Measurements from ENCODE around the gene DPPA4. TPM values are rescaled to one million over a fixed set of nuclear protein-coding genes. Genes with fewer than 3 reads are reported as not detected.

DPPA4 gene
- total RNA-seq, 1 experiment from 2014 or later = not detected

DNA sequence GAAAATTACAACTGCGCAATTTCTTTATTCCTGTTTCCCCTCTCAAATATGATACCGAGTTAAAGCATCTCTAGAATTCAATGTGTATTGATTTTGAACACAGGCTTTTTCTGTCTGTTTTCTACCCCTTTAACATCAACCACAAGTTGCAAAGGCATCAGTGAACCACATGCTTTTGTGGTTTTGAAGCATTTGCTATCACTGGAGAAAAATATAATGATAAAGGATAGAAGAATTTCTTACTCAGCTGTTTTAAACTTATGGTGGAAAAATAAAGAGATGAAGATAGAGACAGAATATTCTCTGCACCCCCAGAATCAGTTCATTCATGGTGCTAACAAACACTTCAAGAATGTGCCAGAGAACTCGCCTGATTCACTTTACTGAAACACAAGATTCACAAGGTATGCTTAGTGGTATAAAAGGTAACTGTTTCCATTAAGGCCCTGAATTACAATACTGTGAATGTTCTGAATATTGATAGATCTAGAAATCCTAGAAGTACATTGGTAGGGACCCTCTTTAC, 9.5 kb upstream of the DPPA4 start:
- no peak overlapping the region for H3K27ac ChIP-seq
- H3K36me3 ChIP-seq (ENCODE audit: low read depth) = no peaks in the 10 kb centered on the region
- intact Hi-C loops (cut with micrococcal nuclease; ENCODE audit: unreplicated experiment) = no loop called here
- H3K79me2 ChIP-seq (ENCODE audit: low read depth) = no peaks in the 10 kb centered on the region
- ChIA-PET POLR2A (ENCODE audit: unreplicated experiment) (no interaction called here), CTCF (no interaction called here)
- H4K20me1 ChIP-seq (ENCODE audit: insufficient read depth) = no peaks in the 10 kb centered on the region; the same call in 1 of the 2 replicates
- BruUV-seq (replicated peaks) = no TSS peak
- no peaks in the 10 kb centered on the region for H3K27me3 ChIP-seq (ENCODE audit: insufficient read depth, low read depth)
- H3K9me2 ChIP-seq (ENCODE audit: insufficient read depth) = no peaks in the 10 kb centered on the region
- H3K9me3 ChIP-seq (ENCODE audit: insufficient read depth, low read depth) = no peaks in the 10 kb centered on the region
- no peak for TF ChIP-seq EZH2 (IDR thresholded peaks at IDR 0.05; ENCODE audit: low read depth)
- TF ChIP-seq, protein P1, sequence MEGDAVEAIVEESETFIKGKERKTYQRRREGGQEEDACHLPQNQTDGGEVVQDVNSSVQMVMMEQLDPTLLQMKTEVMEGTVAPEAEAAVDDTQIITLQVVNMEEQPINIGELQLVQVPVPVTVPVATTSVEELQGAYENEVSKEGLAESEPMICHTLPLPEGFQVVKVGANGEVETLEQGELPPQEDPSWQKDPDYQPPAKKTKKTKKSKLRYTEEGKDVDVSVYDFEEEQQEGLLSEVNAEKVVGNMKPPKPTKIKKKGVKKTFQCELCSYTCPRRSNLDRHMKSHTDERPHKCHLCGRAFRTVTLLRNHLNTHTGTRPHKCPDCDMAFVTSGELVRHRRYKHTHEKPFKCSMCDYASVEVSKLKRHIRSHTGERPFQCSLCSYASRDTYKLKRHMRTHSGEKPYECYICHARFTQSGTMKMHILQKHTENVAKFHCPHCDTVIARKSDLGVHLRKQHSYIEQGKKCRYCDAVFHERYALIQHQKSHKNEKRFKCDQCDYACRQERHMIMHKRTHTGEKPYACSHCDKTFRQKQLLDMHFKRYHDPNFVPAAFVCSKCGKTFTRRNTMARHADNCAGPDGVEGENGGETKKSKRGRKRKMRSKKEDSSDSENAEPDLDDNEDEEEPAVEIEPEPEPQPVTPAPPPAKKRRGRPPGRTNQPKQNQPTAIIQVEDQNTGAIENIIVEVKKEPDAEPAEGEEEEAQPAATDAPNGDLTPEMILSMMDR (conservative IDR thresholded peaks at IDR 0.05) = no peak
- H3F3A ChIP-seq (ENCODE audit: insufficient read depth, low read depth) = no peaks in the 10 kb centered on the region
- no peak for DNase-seq
- no peak overlapping the region for H3K4me2 ChIP-seq
- no peak overlapping the region for H3K4me3 ChIP-seq
- H2AFZ ChIP-seq = no peak overlapping the region
- H3K4me1 ChIP-seq (replicated peaks; ENCODE audit: insufficient read depth) = no peaks in the 10 kb centered on the region

DNA sequence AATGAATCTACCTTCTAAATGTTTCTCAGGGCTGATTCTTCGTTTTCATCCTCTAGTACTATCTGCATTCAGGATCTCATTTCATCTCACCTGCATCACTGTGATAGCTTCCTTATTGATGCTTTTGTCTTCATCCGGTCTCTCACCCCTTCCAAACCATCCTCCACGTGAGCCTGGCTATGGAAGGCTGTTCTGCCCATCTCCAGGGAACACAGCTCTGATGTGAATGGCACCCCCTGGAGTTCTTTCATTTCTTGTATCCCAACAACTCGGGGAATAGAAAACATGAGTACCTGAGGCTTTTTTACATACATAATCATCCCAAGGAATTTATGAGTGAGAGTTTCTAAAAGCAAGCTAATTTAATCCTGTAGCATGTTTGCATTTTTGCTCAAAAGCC, 8.8 kb upstream of the DPPA4 start:
- BruUV-seq (replicated peaks) = no TSS peak
- Histone ChIP-seq H4K20me1 (ENCODE audit: insufficient read depth) (no peaks in the 10 kb centered on the region; the same call in 1 of the 2 replicates), H3F3A (ENCODE audit: insufficient read depth, low read depth) (no peaks in the 10 kb centered on the region), H3K4me1 (replicated peaks; ENCODE audit: insufficient read depth) (no peaks in the 10 kb centered on the region), H3K9me3 (ENCODE audit: insufficient read depth, low read depth) (no peaks in the 10 kb centered on the region), H3K9me2 (ENCODE audit: insufficient read depth) (no peaks in the 10 kb centered on the region), H2AFZ (no peak overlapping the region), H3K4me3 (no peak overlapping the region), H3K79me2 (ENCODE audit: low read depth) (no peaks in the 10 kb centered on the region), H3K27me3 (ENCODE audit: insufficient read depth, low read depth) (no peaks in the 10 kb centered on the region), H3K4me2 (no peak overlapping the region), H3K27ac (no peak overlapping the region), H3K36me3 (ENCODE audit: low read depth) (no peaks in the 10 kb centered on the region)
- intact Hi-C loops (cut with micrococcal nuclease; ENCODE audit: unreplicated experiment) = no loop called here
- DNase-seq = no peak
- ChIA-PET CTCF (no interaction called here), POLR2A (ENCODE audit: unreplicated experiment) (no interaction called here)
- TF ChIP-seq, protein P1 (conservative IDR thresholded peaks at IDR 0.05) = no peak
- no peak for TF ChIP-seq EZH2 (IDR thresholded peaks at IDR 0.05; ENCODE audit: low read depth)

DNA sequence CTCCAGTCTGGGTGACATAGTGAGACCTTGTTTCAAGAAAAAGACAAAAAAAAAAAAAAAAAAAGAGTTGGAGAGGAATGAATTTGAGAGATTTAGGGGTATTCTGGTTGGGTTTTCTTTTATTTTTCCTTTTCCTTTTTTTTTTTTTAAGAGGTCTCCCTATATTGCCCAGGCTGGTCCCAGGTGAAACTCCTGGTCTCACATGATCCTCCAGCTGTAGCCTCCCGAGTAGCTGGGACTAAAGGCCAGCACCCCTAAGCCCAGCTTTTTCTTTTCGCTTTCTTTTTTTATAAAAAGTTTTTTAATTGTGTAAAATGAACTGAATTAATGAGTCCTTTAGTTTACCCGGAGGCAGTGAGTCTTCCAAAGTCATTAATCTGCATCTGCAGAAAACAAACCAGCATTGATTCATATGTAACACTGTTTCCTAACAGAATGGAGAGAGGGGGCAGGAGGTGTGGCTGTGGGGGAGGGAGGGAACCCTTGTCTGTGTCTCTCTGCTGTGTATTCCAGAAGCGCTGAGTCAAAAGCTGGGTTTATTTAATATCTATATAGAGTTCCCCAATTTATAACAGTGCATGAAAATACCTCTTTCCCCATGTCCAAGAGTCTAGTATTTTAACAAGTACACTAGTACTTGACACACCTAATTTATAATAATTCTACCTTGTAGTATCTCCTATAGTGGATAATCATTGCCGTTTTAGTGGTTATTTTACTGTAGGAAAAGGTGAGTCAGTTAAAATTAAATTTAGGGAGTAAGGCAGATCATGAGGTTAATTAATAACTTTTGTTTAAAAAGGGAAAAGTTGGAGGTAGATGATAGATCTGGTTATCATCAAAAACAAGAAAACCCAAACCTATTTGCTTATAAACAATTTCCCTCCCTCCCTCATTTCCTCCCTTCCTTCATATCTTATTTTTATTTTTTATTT, 2.6 kb upstream of the DPPA4 start:
- Histone ChIP-seq H3K79me2 (ENCODE audit: low read depth) (no peaks in the 10 kb centered on the region), H3F3A (ENCODE audit: insufficient read depth, low read depth) (no peaks in the 10 kb centered on the region), H4K20me1 (ENCODE audit: insufficient read depth) (no peaks in the 10 kb centered on the region), H3K4me3 (no peak overlapping the region), H3K9me3 (ENCODE audit: insufficient read depth, low read depth) (no peaks in the 10 kb centered on the region), H3K9me2 (ENCODE audit: insufficient read depth) (no peaks in the 10 kb centered on the region), H3K27ac (no peak overlapping the region), H3K4me2 (no peak overlapping the region), H3K4me1 (replicated peaks; ENCODE audit: insufficient read depth) (no peaks in the 10 kb centered on the region), H2AFZ (no peak overlapping the region), H3K27me3 (ENCODE audit: insufficient read depth, low read depth) (no peaks in the 10 kb centered on the region), H3K36me3 (ENCODE audit: low read depth) (no peaks in the 10 kb centered on the region)
- ChIA-PET CTCF (no interaction called here), POLR2A (ENCODE audit: unreplicated experiment) (no interaction called here)
- no peak for TF ChIP-seq EZH2 (IDR thresholded peaks at IDR 0.05; ENCODE audit: low read depth)
- TF ChIP-seq, protein P1 (conservative IDR thresholded peaks at IDR 0.05) = no peak
- intact Hi-C loops (cut with micrococcal nuclease; ENCODE audit: unreplicated experiment) = no loop called here
- no TSS peak for BruUV-seq (replicated peaks)
- DNase-seq = no peak
